Measurements from ENCODE around the gene KCNQ5.

GRCh38 chr6:72622094-72622940 is 453 bp downstream of the KCNQ5 start:
- TF ChIP-seq CTCF (IDR thresholded peaks at IDR 0.05) = peak in 2 of 6 experiments; percentile 12 to 36
- no peak for TF ChIP-seq POLR2A (IDR thresholded peaks at IDR 0.05)
